ENCODE results near the gene ZMYND11.
A peak's percentile ranks its signal among the peaks of the same experiment; 100 is the strongest.

ZMYND11 gene

GRCh38 chr10:282294-283139, 147.3 kb downstream of the ZMYND11 start:
- Histone ChIP-seq H3K27me3 (replicated peaks; ENCODE audit: insufficient read depth, low read length) (no peaks in the 10 kb centered on the region), H3K9me2 (replicated peaks; ENCODE audit: insufficient read depth, low read length) (no peaks in the 10 kb centered on the region), H3K9ac (ENCODE audit: low read length) (no peak overlapping the region), H3K9me3 (replicated peaks; ENCODE audit: insufficient read depth, low read length) (no peaks in the 10 kb centered on the region), H3K79me2 (ENCODE audit: low read length) (no peaks in the 10 kb centered on the region), H3K27ac (ENCODE audit: low read length) (no peak overlapping the region), H3K4me1 (ENCODE audit: low read length) (peaks cover 12% of the 10 kb centered on the region), H3K4me3 (ENCODE audit: low read length) (no peak overlapping the region), H4K20me1 (ENCODE audit: insufficient read depth, low read length) (no peaks in the 10 kb centered on the region), H3K4me2 (ENCODE audit: low read depth, low read length) (no peak overlapping the region), H3K36me3 (replicated peaks; ENCODE audit: insufficient read depth, low read length) (no peaks in the 10 kb centered on the region), H3F3A (ENCODE audit: insufficient read depth, low read length) (peaks cover 7% of the 10 kb centered on the region; the same call in 1 of the 2 replicates), H2AFZ (ENCODE audit: low read length) (no peak overlapping the region)
- no peak for DNase-seq
- no peak for TF ChIP-seq EZH2phosphoT487 (IDR thresholded peaks at IDR 0.05; ENCODE audit: low read length)
- no peak for TF ChIP-seq CTCF (IDR thresholded peaks at IDR 0.05; ENCODE audit: low read length)
- no peak for TF ChIP-seq EZH2 (optimal IDR thresholded peaks at IDR 0.05; ENCODE audit: low read depth, low read length)

GRCh38 chr10:283140-283479, 147.9 kb downstream of the ZMYND11 start:
- no peak overlapping the region for H3K4me2 ChIP-seq (ENCODE audit: low read depth, low read length)
- no peak for DNase-seq
- H3K27ac ChIP-seq (ENCODE audit: low read length) = no peak overlapping the region

GRCh38 chr10:283916-284356, 148.7 kb downstream of the ZMYND11 start:
- Histone ChIP-seq H3F3A (ENCODE audit: insufficient read depth, low read length) (peaks cover 7% of the 10 kb centered on the region; the same call in 1 of the 2 replicates), H4K20me1 (ENCODE audit: insufficient read depth, low read length) (no peaks in the 10 kb centered on the region), H3K4me3 (ENCODE audit: low read length) (peak overlapping the region; percentile 13; the same call in 1 of the 2 replicates), H3K27me3 (replicated peaks; ENCODE audit: insufficient read depth, low read length) (no peaks in the 10 kb centered on the region), H2AFZ (ENCODE audit: low read length) (peak overlapping the region; percentile 43), H3K4me2 (ENCODE audit: low read depth, low read length) (peak overlapping the region; percentile 59), H3K9me2 (replicated peaks; ENCODE audit: insufficient read depth, low read length) (no peaks in the 10 kb centered on the region), H3K27ac (ENCODE audit: low read length) (peak overlapping the region; percentile 44; the same call in 1 of the 2 replicates), H3K36me3 (replicated peaks; ENCODE audit: insufficient read depth, low read length) (no peaks in the 10 kb centered on the region), H3K4me1 (ENCODE audit: low read length) (peaks cover 12% of the 10 kb centered on the region), H3K9me3 (replicated peaks; ENCODE audit: insufficient read depth, low read length) (no peaks in the 10 kb centered on the region), H3K9ac (ENCODE audit: low read length) (peak overlapping the region; percentile 16; the same call in 1 of the 2 replicates), H3K79me2 (ENCODE audit: low read length) (no peaks in the 10 kb centered on the region)
- DNase-seq = peak; percentile 45
- TF ChIP-seq CTCF (IDR thresholded peaks at IDR 0.05; ENCODE audit: low read length) = peak; percentile 9; the same call in 1 of the 2 replicates
- TF ChIP-seq EZH2 (optimal IDR thresholded peaks at IDR 0.05; ENCODE audit: low read depth, low read length) = no peak

More at GRCh38 chr10:283140-283479, 147.9 kb downstream of the ZMYND11 start:
- Histone ChIP-seq H3K9me2 (replicated peaks; ENCODE audit: insufficient read depth, low read length) (no peaks in the 10 kb centered on the region), H4K20me1 (ENCODE audit: insufficient read depth, low read length) (no peaks in the 10 kb centered on the region), H2AFZ (ENCODE audit: low read length) (no peak overlapping the region), H3K4me3 (ENCODE audit: low read length) (no peak overlapping the region), H3K4me1 (ENCODE audit: low read length) (peaks cover 12% of the 10 kb centered on the region), H3K36me3 (replicated peaks; ENCODE audit: insufficient read depth, low read length) (no peaks in the 10 kb centered on the region), H3K79me2 (ENCODE audit: low read length) (no peaks in the 10 kb centered on the region), H3F3A (ENCODE audit: insufficient read depth, low read length) (peaks cover 7% of the 10 kb centered on the region; the same call in 1 of the 2 replicates), H3K9ac (ENCODE audit: low read length) (no peak overlapping the region), H3K9me3 (replicated peaks; ENCODE audit: insufficient read depth, low read length) (no peaks in the 10 kb centered on the region), H3K27me3 (replicated peaks; ENCODE audit: insufficient read depth, low read length) (no peaks in the 10 kb centered on the region)
- TF ChIP-seq CTCF (IDR thresholded peaks at IDR 0.05; ENCODE audit: low read length) (no peak), EZH2 (optimal IDR thresholded peaks at IDR 0.05; ENCODE audit: low read depth, low read length) (no peak), EZH2phosphoT487 (IDR thresholded peaks at IDR 0.05; ENCODE audit: low read length) (no peak)
